ENCODE measurements around the gene PAGE3.

The PAGE3 gene

GRCh38 chrX:55290963-55291362, 26.2 kb upstream of the PAGE3 start:
- CTCF ChIA-PET, result no interaction called here
- no peaks in the 10 kb centered on the region; a peak in 1 of 3 replicates for H3K36me3 ChIP-seq (ENCODE audit: control insufficient read depth in 2 of 2, insufficient read depth in 1 of 2, low read length in 2 of 2)
- TF ChIP-seq OVOL3 (tag by site-specific recombination; IDR thresholded peaks at IDR 0.05) (no peak), REST (tag by site-specific recombination; IDR thresholded peaks at IDR 0.05) (peak; percentile 67; the same call in 1 of the 2 replicates)
- H3K4me1 ChIP-seq (ENCODE audit: control insufficient read depth, insufficient read depth, low read length), result no peaks in the 10 kb centered on the region
- no peaks in the 10 kb centered on the region for H3K9me3 ChIP-seq (ENCODE audit: control insufficient read depth, insufficient read depth, low read depth, low read length)
- no peak overlapping the region for H3K27ac ChIP-seq (ENCODE audit: extremely low read depth, low read depth, low read length)
- no peak overlapping the region for H3K4me3 ChIP-seq (ENCODE audit: low read depth, low read length)
- POLR2A ChIA-PET, result no interaction called here

GRCh38 chrX:55279832-55280231, 15.1 kb upstream of the PAGE3 start:
- no peak overlapping the region for H3K4me3 ChIP-seq (ENCODE audit: low read depth, low read length)
- H3K36me3 ChIP-seq (ENCODE audit: control insufficient read depth in 2 of 2, insufficient read depth in 1 of 2, low read length in 2 of 2), result no peaks in the 10 kb centered on the region
- no peaks in the 10 kb centered on the region for H3K9me3 ChIP-seq (ENCODE audit: control insufficient read depth, insufficient read depth, low read depth, low read length)
- no peak overlapping the region for H3K27ac ChIP-seq (ENCODE audit: extremely low read depth, low read depth, low read length)
- H3K4me1 ChIP-seq (ENCODE audit: control insufficient read depth, insufficient read depth, low read length), result no peaks in the 10 kb centered on the region
- ChIA-PET POLR2A (no interaction called here), CTCF (no interaction called here)
- TF ChIP-seq ZNF639 (tag by site-specific recombination; IDR thresholded peaks at IDR 0.05), result no peak
- no peak for TF ChIP-seq ZNF23 (tag by site-specific recombination; IDR thresholded peaks at IDR 0.05; ENCODE audit: borderline replicate concordance)
- no peak for TF ChIP-seq YY2 (tag by site-specific recombination; IDR thresholded peaks at IDR 0.05)
- TF ChIP-seq PRDM2 (tag by site-specific recombination; IDR thresholded peaks at IDR 0.05; ENCODE audit: borderline replicate concordance), result no peak
- no peak for TF ChIP-seq ZNF660 (tag by site-specific recombination; IDR thresholded peaks at IDR 0.05)
- TF ChIP-seq ZBTB10 (tag by site-specific recombination; IDR thresholded peaks at IDR 0.05), result no peak
- no peak for TF ChIP-seq ZNF169 (tag by site-specific recombination; IDR thresholded peaks at IDR 0.05)
- no peak for TF ChIP-seq PBX3 (CRISPR knock-in tag; IDR thresholded peaks at IDR 0.05)
- no peak for TF ChIP-seq TCF7L2 (IDR thresholded peaks at IDR 0.05; ENCODE audit: borderline replicate concordance, low read depth, low read length)
- no peak for TF ChIP-seq SETDB1 (IDR thresholded peaks at IDR 0.05; ENCODE audit: insufficient read length, low read length)
- no peak for TF ChIP-seq ZNF571 (tag by site-specific recombination; IDR thresholded peaks at IDR 0.05)
- TF ChIP-seq ZBTB44 (tag by site-specific recombination; IDR thresholded peaks at IDR 0.05), result no peak
- no peak for TF ChIP-seq ZNF404 (tag by site-specific recombination; IDR thresholded peaks at IDR 0.05)
- TF ChIP-seq SALL2 (tag by site-specific recombination; IDR thresholded peaks at IDR 0.05; ENCODE audit: borderline replicate concordance), result no peak
